ENCODE data around the gene DLEC1.

DNA sequence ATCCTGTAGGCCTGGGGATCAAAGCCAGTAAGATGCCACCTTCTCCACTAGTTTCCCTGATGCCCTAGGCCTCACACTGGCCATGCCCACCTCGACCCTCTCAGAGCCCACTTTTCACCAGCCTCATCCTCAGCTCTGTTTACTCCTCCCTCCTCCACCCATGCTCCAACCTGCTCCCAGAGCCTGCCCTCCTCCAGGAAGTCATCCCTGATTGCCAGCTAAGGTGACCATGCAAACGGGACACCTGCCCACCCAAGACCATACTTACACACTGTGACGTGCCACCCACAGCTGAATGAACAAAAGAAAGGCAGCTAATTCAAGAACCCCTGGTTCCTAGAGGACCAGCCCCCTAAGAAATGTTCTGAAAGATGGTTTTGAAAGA lies 18.7 kb upstream of the DLEC1 start:
- no peak for TF ChIP-seq NR2C2 (CRISPR knock-in tag; IDR thresholded peaks at IDR 0.05)
- no peak for TF ChIP-seq NR2C2 (tag; IDR thresholded peaks at IDR 0.05)
- TF ChIP-seq RBM15 (IDR thresholded peaks at IDR 0.05; ENCODE audit: insufficient read depth, low read length): no peak
- no peak for TF ChIP-seq GATA2 (CRISPR knock-in tag; IDR thresholded peaks at IDR 0.05)
- no peak for TF ChIP-seq KLF16 (IDR thresholded peaks at IDR 0.05)
- TF ChIP-seq, protein P1, sequence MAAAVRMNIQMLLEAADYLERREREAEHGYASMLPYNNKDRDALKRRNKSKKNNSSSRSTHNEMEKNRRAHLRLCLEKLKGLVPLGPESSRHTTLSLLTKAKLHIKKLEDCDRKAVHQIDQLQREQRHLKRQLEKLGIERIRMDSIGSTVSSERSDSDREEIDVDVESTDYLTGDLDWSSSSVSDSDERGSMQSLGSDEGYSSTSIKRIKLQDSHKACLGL (CRISPR knock-in tag; IDR thresholded peaks at IDR 0.05; ENCODE audit: borderline replicate concordance, poor library complexity, severe bottlenecking): no peak
- TF ChIP-seq ZNF224 (CRISPR knock-in tag; IDR thresholded peaks at IDR 0.05): no peak
- TF ChIP-seq, protein P2, sequence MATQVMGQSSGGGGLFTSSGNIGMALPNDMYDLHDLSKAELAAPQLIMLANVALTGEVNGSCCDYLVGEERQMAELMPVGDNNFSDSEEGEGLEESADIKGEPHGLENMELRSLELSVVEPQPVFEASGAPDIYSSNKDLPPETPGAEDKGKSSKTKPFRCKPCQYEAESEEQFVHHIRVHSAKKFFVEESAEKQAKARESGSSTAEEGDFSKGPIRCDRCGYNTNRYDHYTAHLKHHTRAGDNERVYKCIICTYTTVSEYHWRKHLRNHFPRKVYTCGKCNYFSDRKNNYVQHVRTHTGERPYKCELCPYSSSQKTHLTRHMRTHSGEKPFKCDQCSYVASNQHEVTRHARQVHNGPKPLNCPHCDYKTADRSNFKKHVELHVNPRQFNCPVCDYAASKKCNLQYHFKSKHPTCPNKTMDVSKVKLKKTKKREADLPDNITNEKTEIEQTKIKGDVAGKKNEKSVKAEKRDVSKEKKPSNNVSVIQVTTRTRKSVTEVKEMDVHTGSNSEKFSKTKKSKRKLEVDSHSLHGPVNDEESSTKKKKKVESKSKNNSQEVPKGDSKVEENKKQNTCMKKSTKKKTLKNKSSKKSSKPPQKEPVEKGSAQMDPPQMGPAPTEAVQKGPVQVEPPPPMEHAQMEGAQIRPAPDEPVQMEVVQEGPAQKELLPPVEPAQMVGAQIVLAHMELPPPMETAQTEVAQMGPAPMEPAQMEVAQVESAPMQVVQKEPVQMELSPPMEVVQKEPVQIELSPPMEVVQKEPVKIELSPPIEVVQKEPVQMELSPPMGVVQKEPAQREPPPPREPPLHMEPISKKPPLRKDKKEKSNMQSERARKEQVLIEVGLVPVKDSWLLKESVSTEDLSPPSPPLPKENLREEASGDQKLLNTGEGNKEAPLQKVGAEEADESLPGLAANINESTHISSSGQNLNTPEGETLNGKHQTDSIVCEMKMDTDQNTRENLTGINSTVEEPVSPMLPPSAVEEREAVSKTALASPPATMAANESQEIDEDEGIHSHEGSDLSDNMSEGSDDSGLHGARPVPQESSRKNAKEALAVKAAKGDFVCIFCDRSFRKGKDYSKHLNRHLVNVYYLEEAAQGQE (IDR thresholded peaks at IDR 0.05; ENCODE audit: borderline replicate concordance): no peak
- TF ChIP-seq, protein P2 (CRISPR knock-in tag; IDR thresholded peaks at IDR 0.05; ENCODE audit: low read depth): no peak
